ENCODE data around the gene PSMB9.

DNA sequence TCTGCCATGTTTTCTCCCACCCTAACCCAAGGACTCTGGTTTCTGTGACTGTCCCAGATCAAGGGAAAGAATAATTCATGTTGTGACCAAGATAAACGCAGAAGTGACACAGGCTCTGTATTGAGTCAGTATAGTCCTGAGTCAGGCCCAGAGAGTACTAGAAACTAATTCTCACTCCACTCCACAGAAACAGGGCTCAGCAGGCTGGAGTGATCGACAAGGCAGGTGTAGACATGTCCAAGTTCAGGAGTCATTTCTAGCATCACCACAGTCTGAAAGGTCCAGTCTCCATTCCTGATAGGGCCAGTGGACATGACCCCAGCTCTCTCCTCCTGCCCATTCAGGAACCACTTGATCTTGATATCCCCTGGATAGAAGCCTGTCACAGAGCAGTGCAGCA, 39.8 kb upstream of the PSMB9 start:
- TF ChIP-seq YY1 (IDR thresholded peaks at IDR 0.05; ENCODE audit: insufficient read depth, insufficient read length), result no peak
- TF ChIP-seq ZNF274 (IDR thresholded peaks at IDR 0.05; ENCODE audit: low read depth, low read length), result no peak
- no peak for TF ChIP-seq SUZ12 (IDR thresholded peaks at IDR 0.05; ENCODE audit: extremely low read depth, insufficient read depth, insufficient read length)
